A549 (cell line): ENCODE results near the gene PPHLN1.

Experiments
- CEBPB ChIP-seq, 2 experiments: fragments of >200 bp in 1 of 2; sonication (Bioruptor Twin) in 1 of 2; formaldehyde crosslinking in 1 of 2; IDR thresholded peaks; 2 replicates each; pipeline ENCODE4 v1.6.1; 2012 to 2016
- FOSB ChIP-seq: fragments of 250-450 bp; sonication (Bioruptor Pico); IDR thresholded peaks from 2 replicates; pipeline ENCODE4 v1.5.0; 2020; ENCODE audit warnings: mild to moderate bottlenecking, moderate library complexity
- SMC3 ChIP-seq: fragments of >200 bp; sonication (Bioruptor Twin); formaldehyde crosslinking; IDR thresholded peaks from 3 replicates; pipeline ENCODE4 v1.6.1; 2018; ENCODE audit warnings: inconsistent platforms
- TF ChIP-seq, protein P1 (sequence below): fragments of >200 bp; sonication (Bioruptor Twin); formaldehyde crosslinking; IDR thresholded peaks from 3 replicates; pipeline ENCODE4 v1.5.1; 2016
- TF ChIP-seq, protein P2 (sequence below): IDR thresholded peaks from 2 replicates; pipeline ENCODE4 v1.6.1; 2012

GRCh38 chr12:42477941-42478340 lies 152.0 kb downstream of the PPHLN1 start:
- TF ChIP-seq, protein P1, sequence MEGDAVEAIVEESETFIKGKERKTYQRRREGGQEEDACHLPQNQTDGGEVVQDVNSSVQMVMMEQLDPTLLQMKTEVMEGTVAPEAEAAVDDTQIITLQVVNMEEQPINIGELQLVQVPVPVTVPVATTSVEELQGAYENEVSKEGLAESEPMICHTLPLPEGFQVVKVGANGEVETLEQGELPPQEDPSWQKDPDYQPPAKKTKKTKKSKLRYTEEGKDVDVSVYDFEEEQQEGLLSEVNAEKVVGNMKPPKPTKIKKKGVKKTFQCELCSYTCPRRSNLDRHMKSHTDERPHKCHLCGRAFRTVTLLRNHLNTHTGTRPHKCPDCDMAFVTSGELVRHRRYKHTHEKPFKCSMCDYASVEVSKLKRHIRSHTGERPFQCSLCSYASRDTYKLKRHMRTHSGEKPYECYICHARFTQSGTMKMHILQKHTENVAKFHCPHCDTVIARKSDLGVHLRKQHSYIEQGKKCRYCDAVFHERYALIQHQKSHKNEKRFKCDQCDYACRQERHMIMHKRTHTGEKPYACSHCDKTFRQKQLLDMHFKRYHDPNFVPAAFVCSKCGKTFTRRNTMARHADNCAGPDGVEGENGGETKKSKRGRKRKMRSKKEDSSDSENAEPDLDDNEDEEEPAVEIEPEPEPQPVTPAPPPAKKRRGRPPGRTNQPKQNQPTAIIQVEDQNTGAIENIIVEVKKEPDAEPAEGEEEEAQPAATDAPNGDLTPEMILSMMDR = no peak
- TF ChIP-seq SMC3 = no peak
- TF ChIP-seq, protein P2, sequence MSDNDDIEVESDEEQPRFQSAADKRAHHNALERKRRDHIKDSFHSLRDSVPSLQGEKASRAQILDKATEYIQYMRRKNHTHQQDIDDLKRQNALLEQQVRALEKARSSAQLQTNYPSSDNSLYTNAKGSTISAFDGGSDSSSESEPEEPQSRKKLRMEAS = no peak
- TF ChIP-seq FOSB (CRISPR knock-in tag) = no peak
- no peak for TF ChIP-seq CEBPB (IDR thresholded peaks at IDR 0.05)
